ENCODE measurements around the gene KIAA1671. TPM values are rescaled to one million over a fixed set of nuclear protein-coding genes. Genes with fewer than 3 reads are reported as not detected.

Gene KIAA1671
- total RNA-seq, 1 donor from 2014 or later = 12.8 TPM

GRCh38 chr22:24948356-24949202 lies 3.9 kb upstream of the KIAA1671 start:
- intact Hi-C loops (cut with DNase I) = no loop called here
- ATAC-seq (no peak), DNase-seq (ENCODE audit: missing footprints) (no peak)

DNA sequence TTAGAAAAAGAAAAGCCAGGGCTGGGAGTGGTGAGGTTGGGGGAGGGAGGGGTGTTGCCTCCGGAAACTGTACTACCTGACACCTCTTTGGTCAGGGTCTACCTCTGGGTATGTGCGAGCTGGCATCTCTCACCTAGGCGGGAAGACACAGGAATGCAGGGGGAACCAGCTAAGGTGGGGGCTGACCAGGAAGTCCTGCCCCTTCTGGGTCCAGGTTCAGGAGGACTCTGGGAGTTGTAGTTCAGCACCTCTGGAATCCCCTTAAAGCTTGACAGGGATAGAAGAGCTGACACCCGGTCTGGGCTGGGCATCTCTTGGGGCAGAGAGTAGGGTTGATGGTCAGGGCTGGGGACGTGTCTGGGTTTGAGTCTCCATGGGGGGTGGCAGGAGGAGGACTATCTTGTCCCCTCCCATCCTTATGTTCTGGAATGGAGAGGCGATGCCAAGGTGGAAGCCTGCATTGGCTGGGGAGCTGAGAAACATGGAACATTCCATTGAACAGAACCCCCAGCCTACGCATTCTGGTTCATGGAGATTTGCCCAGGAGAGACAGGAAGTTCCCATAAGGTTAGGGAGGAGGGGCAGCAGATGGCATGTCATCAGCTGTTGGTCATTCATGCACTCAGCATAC lies 2.1 kb upstream of the KIAA1671 start:
- intact Hi-C loops (cut with DNase I) = loop anchor here (5.0 kb wide), 1 partner anchor 37 kb away; no protein-coding TSS in a partner anchor
- ATAC-seq = no peak
- DNase-seq (ENCODE audit: missing footprints) = no peak

DNA sequence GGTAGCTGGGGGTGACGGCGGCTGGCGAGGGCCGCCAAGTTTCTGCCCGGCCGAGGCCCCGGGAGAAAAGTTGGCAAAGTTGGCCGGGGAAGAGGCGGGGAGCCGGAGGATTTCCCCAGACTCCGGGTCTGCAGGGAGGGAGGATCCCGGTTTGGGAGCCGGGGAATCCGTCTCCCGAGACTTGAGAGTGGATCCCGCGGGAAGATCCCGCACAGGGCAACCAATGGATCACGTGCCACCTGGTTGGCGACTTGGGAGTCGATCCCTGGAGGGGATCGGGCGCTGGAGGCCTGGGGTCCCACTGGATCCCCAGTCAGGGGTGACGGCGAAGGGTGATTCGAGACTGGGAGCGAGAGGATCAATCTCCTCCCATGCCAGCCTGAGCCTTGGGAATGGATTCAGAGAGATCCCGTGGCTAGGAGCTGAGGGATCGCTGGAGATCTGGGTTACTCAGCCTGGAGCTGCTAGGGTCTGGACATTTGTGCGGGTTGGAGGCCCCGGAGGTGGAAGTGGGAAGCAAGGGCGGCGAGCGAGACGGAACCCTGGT lies 394 bp downstream of the KIAA1671 start:
- ATAC-seq = peak; percentile 13
- intact Hi-C loops (cut with DNase I) = loop anchor here (1.0 to 5.0 kb wide), 3 partner anchors 34 to 95 kb away; no protein-coding TSS in a partner anchor
- no peak for DNase-seq (ENCODE audit: missing footprints)

DNA sequence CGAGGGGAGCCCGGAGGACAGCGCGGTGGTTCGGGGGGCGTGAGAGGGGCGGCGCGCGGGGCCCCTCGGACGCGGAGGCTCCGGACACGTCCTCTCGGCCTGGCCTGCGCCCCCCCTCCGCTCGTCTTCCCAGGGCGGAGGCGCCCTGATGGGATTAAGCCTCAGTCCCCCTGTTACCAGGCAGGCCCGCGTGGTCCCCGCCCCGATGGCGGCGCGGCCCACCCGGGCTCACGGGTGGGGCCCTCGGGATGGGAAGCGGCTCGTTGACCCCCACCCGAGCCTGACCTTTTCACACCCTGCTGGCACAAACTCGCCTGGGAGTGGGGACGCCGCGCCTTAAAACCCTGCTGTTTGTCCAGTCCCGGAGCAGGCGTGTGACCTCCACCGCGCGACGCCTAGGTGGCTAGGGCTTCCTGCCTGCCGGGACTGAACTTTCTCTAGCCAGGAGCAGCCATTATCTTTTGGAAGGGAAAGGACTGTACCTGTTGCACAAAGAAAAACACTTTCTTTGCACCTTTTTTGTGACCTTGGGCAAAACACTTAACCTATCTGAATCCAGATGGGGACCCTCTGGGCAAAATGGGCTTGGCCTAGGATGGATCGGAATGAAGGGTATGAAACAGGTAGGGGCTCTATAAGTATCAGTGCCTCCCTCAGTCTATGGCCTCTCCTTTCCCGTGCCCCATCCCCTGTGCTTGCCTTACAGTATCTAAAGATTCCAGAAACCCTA lies 1.0 kb downstream of the KIAA1671 start:
- intact Hi-C loops (cut with DNase I) = loop anchor here (1.0 to 5.0 kb wide), 2 partner anchors 34 to 75 kb away; no protein-coding TSS in a partner anchor
- no peak for DNase-seq (ENCODE audit: missing footprints)
- ATAC-seq = no peak

- DNase-seq (ENCODE audit: missing footprints) (no peak), ATAC-seq (no peak)
- intact Hi-C loops (cut with DNase I) = loop anchor here (5.0 kb wide), 1 partner anchor 33 kb away; no protein-coding TSS in a partner anchor
Observed at GRCh38 chr22:24954114-24954463, 1.6 kb downstream of the KIAA1671 start.

GRCh38 chr22:24954856-24955255 lies 2.3 kb downstream of the KIAA1671 start:
- intact Hi-C loops (cut with DNase I) = loop anchor here (5.0 kb wide), 1 partner anchor 32 kb away; no protein-coding TSS in a partner anchor
- ATAC-seq = no peak
- no peak for DNase-seq (ENCODE audit: missing footprints)

- intact Hi-C loops (cut with DNase I) = no loop called here
- ATAC-seq (no peak), DNase-seq (ENCODE audit: missing footprints) (no peak)
Observed at GRCh38 chr22:24957043-24957442, 4.5 kb downstream of the KIAA1671 start.

DNA sequence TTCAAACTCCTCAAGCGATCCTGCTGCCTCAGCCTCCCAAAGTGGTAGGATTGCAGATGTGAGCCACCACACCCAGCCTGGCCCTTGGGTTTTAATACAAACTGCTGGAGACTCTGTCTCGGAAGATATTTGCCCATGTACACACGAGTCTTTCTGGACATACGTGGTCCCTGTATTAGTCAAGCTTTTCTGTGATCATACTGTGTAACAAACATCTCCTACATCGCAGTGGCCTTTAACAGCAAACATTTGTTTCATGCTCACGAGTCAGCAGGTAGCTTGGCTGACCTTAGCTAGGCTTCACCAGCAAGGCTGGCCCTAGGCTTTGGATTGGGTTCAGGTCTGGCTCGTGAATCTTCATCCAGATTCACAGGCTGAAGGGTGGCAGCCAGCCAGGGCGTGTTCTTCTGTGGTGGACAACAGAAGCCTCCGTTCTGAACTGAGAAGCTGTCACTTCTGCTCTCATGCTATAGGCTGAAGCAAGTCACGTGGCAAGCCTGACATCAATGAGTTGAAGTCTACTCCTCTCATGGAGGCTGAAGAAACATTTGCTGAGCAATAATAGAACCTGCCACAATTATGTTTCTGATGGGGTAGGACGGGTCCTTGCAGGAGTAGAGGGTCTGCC lies 8.8 kb downstream of the KIAA1671 start:
- no peak for ATAC-seq
- intact Hi-C loops (cut with DNase I) = no loop called here
- DNase-seq (ENCODE audit: missing footprints) = no peak

GRCh38 chr22:24962094-24962493 lies 9.6 kb downstream of the KIAA1671 start:
- ATAC-seq = no peak
- no peak for DNase-seq (ENCODE audit: missing footprints)
- intact Hi-C loops (cut with DNase I) = no loop called here

DNA sequence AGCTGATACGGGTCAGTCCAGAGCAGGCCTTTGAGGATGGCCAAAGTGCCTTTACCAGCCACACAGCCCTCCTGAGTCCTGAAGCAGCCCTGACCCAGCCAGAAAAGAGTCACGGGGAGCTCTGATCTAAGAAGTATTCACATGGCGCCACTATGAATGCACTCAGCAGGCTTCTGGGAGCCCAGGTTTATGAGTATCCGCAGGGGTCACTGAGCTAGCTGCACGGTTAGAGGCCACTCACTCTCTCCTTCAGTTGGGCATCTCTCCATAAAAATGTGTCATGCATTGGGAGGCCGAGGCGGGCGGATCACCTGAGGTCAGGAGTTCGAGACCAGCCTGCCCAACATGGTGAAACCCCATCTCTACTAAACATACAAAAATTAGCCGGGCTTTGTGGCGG lies 10.3 kb downstream of the KIAA1671 start:
- intact Hi-C loops (cut with DNase I) = no loop called here
- no peak for ATAC-seq
- DNase-seq (ENCODE audit: missing footprints) = no peak

DNA sequence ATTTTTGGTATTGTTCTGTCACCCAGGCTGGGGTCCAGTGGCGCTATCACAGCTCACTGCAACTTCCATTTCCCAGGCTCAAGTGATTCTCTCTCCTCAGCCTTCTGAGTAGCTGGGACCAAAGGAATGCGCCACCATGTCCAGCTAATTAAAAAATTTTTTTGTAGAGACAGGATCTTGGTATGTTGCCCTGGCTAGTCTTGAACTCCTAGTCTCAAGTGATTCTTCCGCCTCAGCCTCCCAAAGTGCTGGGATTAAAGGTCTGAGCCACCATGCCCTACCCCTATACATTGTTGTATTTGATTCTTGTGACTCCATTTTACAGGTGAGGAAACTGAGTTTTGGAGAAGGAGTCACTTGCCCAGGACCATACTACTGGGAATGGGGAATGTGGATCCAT lies 11.9 kb downstream of the KIAA1671 start:
- ATAC-seq (no peak), DNase-seq (ENCODE audit: missing footprints) (no peak)
- intact Hi-C loops (cut with DNase I) = no loop called here

DNA sequence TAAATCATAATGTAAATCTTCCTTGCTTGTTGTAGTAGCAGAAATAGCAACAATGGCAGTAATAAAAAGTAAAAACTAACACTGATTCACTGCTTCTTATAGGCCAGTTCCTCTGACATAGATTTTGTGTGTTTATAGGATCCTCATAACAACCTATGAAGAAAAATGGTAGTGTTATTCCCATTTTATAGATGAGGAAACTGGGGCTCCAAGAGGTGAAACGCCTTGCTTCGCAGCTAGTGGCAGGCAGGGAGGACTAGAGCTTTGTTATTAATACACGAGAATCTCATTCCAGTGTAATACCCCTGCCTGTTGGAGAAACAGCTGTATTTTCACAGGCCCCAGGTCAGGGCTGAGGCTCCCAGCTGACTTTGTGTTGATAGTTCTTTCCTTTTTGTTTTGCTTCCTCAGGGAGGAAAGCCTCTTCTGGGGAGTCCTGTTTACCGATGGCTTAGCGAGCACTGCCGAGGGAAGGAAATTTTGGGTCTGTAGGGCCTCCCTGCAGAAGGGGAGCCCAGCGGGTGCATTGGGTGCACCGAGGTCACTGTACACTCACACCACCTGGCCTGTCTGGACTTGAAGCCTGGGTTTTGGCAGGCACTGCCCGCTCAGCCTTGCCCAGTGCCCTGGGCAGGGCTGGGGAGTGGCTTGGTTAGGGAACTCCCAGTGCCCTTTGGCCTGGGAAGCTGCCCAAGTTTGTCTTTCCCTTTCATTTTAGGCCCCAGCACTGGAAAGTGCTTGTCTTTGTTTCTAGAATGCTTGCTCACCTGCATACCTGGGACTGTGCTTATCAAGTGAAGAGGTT lies 13.5 kb downstream of the KIAA1671 start:
- DNase-seq (ENCODE audit: missing footprints) = no peak
- intact Hi-C loops (cut with DNase I) = no loop called here
- no peak for ATAC-seq

DNA sequence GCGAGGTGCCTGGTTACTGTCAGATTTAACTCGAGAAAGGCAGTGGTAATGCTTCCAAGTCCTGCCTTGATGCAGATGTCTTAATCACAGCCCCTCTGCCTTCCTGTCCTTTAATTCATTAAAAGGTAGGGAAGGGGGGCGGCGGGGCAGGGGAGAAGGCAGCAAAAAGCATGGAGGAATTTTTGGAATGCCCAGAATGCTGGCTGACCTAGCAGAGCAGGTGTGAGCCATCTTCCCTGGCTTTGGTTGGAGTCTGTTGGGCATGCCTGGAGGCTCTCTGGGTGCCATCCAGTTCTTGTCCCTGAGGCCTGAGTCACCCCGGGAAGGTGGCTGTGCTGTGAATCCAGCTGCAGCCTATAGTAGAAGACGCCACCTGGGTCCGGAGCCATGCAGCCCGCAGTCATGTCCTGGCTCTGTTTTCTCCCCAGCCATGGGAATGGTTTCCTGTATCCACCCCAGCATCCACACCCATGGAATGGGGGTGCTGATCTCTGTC lies 15.6 kb downstream of the KIAA1671 start:
- intact Hi-C loops (cut with DNase I) = no loop called here
- ATAC-seq = no peak
- no peak for DNase-seq (ENCODE audit: missing footprints)

DNA sequence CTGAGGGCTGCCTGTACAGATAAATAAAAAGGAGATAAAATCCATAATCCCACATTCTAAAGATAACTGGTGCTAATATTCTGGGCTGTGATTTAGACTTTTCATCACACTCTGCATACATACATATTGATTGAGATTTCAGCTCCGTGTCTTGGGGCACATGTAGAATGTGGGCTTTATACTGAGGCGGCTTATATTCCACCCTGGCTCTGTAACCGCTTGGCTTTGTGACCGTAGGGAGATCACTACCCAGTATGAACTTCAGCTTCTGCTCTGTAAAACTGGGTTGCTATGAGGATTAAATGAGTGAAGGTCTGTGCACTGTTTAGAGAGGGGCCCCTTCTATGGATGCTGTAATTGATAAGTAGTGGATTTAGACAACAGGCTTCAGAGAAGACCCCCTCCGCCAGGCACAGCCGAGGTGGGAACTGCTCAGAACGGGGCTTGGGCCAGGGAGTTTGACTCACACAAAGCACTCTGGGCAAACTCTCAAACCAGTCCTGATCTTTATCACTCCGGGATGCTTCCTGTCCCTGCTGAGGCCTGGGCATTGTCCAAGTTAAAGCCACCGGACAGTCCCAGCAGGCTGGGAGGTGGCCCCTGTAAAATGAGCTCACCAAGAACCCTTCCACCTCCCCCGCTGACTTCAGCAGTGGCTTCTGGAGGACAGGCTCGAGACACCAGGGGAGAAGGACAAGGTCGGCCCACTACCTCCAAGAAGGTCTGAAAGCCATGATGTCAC lies 17.2 kb downstream of the KIAA1671 start:
- ATAC-seq (peak; percentile 79), DNase-seq (ENCODE audit: missing footprints) (no peak)
- intact Hi-C loops (cut with DNase I) = no loop called here

GRCh38 chr22:24972369-24972768 lies 19.9 kb downstream of the KIAA1671 start:
- intact Hi-C loops (cut with DNase I) = no loop called here
- no peak for DNase-seq (ENCODE audit: missing footprints)
- ATAC-seq = no peak

- intact Hi-C loops (cut with DNase I) = no loop called here
- DNase-seq (ENCODE audit: missing footprints) (no peak), ATAC-seq (no peak)
Observed at GRCh38 chr22:24973872-24974271, 21.4 kb downstream of the KIAA1671 start.

DNA sequence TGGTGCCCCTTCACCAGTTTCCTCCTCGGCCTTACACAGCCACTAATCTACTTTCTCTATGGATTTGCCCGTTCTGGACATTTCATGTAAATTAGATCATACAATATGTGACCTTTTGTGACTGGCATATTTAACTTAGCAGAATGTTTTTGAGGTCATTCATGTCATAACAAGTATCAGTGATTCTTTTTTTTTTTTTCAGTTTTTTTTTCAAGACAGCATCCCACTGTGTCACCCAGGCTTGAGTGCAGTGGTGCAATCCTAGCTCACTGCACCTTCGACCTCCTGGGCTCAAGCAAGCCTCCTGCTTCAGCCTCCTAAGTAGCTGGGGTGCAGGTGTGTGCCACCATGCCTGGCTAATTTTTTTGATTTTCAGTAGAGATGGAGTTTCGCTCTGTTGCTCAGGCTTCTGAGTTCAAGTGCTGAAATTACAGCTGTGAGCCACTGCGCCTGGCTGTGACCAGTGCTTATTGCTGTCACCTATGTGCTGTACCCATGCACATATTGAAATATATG lies 22.7 kb downstream of the KIAA1671 start:
- DNase-seq (ENCODE audit: missing footprints) = no peak
- intact Hi-C loops (cut with DNase I) = no loop called here
- ATAC-seq = no peak

All from Right ventricle myocardium inferior (tissue), 1 donor.